Measurements from ENCODE around the gene RAP1GAP2.

- TF ChIP-seq CTCF (IDR thresholded peaks at IDR 0.05) (no peak), POLR2AphosphoS5 (IDR thresholded peaks at IDR 0.05) (no peak), EP300 (IDR thresholded peaks at IDR 0.05) (no peak)
These were observed 115.0 kb downstream of the RAP1GAP2 start for GRCh38 chr17:2911035-2911754.

All from esophagus muscularis mucosa (tissue), 4 donors.